ENCODE results near the gene SUSD3. TPM values are rescaled to one million over a fixed set of nuclear protein-coding genes. Genes with fewer than 3 reads are reported as not detected.

The SUSD3 gene
- total RNA-seq, 1 experiment from 2014 or later: 2.2 TPM

- Histone ChIP-seq H3K36me3 (ENCODE audit: control insufficient read depth, insufficient read depth, low read length) (no peaks in the 10 kb centered on the region; the same call in 1 of the 2 replicates), H3K9me3 (no peaks in the 10 kb centered on the region), H3K27me3 (replicated peaks; ENCODE audit: control insufficient read depth, insufficient read depth, low read length) (no peaks in the 10 kb centered on the region), H3K4me1 (no peaks in the 10 kb centered on the region), H3K4me3 (ENCODE audit: low read depth, low read length) (no peak overlapping the region)
- Mint-ChIP-seq H3K4me1 (ENCODE audit: low read depth, unreplicated experiment) (no peaks in the 10 kb centered on the region), H3K27ac (ENCODE audit: unreplicated experiment) (no peak overlapping the region), H3K4me3 (ENCODE audit: unreplicated experiment) (no peak overlapping the region), H3K36me3 (ENCODE audit: insufficient read depth, unreplicated experiment) (peaks cover 18% of the 10 kb centered on the region), H3K27me3 (ENCODE audit: insufficient read depth, unreplicated experiment) (no peaks in the 10 kb centered on the region), H3K9me3 (ENCODE audit: unreplicated experiment) (no peaks in the 10 kb centered on the region)
- POLR2A ChIA-PET: no interaction called here
- intact Hi-C loops (cut with micrococcal nuclease; ENCODE audit: unreplicated experiment): no loop called here
- peak in 1 of 2 experiments; percentile 23 for DNase-seq
- BruUV-seq (replicated peaks): no TSS peak
- TF ChIP-seq, protein P1, sequence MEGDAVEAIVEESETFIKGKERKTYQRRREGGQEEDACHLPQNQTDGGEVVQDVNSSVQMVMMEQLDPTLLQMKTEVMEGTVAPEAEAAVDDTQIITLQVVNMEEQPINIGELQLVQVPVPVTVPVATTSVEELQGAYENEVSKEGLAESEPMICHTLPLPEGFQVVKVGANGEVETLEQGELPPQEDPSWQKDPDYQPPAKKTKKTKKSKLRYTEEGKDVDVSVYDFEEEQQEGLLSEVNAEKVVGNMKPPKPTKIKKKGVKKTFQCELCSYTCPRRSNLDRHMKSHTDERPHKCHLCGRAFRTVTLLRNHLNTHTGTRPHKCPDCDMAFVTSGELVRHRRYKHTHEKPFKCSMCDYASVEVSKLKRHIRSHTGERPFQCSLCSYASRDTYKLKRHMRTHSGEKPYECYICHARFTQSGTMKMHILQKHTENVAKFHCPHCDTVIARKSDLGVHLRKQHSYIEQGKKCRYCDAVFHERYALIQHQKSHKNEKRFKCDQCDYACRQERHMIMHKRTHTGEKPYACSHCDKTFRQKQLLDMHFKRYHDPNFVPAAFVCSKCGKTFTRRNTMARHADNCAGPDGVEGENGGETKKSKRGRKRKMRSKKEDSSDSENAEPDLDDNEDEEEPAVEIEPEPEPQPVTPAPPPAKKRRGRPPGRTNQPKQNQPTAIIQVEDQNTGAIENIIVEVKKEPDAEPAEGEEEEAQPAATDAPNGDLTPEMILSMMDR (IDR thresholded peaks at IDR 0.05; ENCODE audit: insufficient read depth in 1 of 2, low read depth in 1 of 2, low read length in 1 of 2, severe bottlenecking in 1 of 2, unreplicated experiment in 1 of 2): no peak
- CTCF ChIA-PET: interaction anchor here (0.5 to 0.6 kb wide), 2 partner anchors 11 to 388 kb away, joined by 3 to 4 read pairs; no protein-coding TSS in a partner anchor
These were observed 62.4 kb downstream of the SUSD3 start for GRCh38 chr9:93120846-93121315.

DNA sequence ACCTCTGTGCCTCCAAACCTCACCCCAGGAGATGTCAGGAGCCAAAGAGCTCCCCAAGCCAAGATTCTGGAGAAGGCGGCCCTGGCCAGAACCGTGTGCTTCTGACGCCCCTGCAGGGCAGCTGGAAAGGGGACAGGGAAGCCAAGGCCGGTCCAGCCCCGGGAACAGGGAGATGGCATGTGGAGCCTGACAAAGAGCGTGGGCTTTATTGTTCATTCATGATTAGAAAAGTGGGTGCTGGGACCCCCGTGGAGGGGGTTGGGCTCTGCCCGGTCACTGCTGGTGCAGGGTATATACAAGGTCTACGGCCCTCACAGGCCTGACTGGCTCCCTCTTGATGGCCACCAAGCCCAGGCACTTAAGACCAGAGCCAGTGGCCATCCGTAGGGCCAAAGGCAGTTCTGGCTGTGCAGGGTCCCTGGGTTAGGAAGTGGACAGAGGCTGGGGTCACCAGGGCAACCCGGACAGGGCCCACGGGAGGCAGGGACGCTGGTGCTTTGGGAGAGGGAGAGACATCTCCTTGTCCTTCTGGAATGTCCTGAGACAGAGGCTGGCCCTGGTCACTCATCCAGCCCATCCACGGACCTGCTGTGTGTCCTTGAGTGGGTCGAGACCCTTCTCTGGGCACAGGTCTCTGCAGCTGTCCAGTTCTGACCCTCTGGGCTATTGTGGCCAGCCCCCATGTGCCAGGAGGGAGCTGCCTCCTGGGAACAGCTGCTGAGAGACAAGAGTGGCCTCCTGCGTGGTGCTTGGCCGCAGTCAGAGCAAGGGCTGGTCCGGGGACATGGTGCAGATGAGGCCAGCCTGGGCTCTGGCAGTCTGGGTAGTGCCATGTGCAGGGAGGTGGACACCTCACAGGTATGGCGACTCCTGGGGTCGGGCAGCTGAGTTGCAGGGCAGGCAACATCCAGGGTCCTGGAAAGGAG, 63.1 kb downstream of the SUSD3 start:
- DNase-seq: peak in 1 of 2 experiments; percentile 7
- Mint-ChIP-seq H3K36me3 (ENCODE audit: insufficient read depth, unreplicated experiment) (peaks cover 18% of the 10 kb centered on the region), H3K27me3 (ENCODE audit: insufficient read depth, unreplicated experiment) (no peaks in the 10 kb centered on the region), H3K4me3 (ENCODE audit: unreplicated experiment) (no peak overlapping the region), H3K4me1 (ENCODE audit: low read depth, unreplicated experiment) (no peaks in the 10 kb centered on the region), H3K27ac (ENCODE audit: unreplicated experiment) (no peak overlapping the region), H3K9me3 (ENCODE audit: unreplicated experiment) (no peaks in the 10 kb centered on the region)
- CTCF ChIA-PET: interaction anchor here (0.9 kb wide), 1 partner anchor 32 kb away, joined by 3 read pairs; no protein-coding TSS in a partner anchor
- H3K27me3 ChIP-seq (replicated peaks; ENCODE audit: control insufficient read depth, insufficient read depth, low read length): no peaks in the 10 kb centered on the region
- no peaks in the 10 kb centered on the region for H3K9me3 ChIP-seq
- intact Hi-C loops (cut with micrococcal nuclease; ENCODE audit: unreplicated experiment): no loop called here
- no peak overlapping the region for H3K4me3 ChIP-seq (ENCODE audit: low read depth, low read length)
- no peaks in the 10 kb centered on the region; the same call in 1 of the 2 replicates for H3K36me3 ChIP-seq (ENCODE audit: control insufficient read depth, insufficient read depth, low read length)
- no peaks in the 10 kb centered on the region for H3K4me1 ChIP-seq
- POLR2A ChIA-PET: no interaction called here
- TSS peak; percentile 39 for BruUV-seq (replicated peaks)
- TF ChIP-seq, protein P1 (IDR thresholded peaks at IDR 0.05; ENCODE audit: insufficient read depth in 1 of 2, low read depth in 1 of 2, low read length in 1 of 2, severe bottlenecking in 1 of 2, unreplicated experiment in 1 of 2): no peak

- no TSS peak for BruUV-seq (replicated peaks)
- Mint-ChIP-seq H3K27ac (ENCODE audit: unreplicated experiment) (no peak overlapping the region), H3K4me1 (ENCODE audit: low read depth, unreplicated experiment) (no peaks in the 10 kb centered on the region), H3K4me3 (ENCODE audit: unreplicated experiment) (no peak overlapping the region), H3K27me3 (ENCODE audit: insufficient read depth, unreplicated experiment) (no peaks in the 10 kb centered on the region), H3K36me3 (ENCODE audit: insufficient read depth, unreplicated experiment) (peaks cover 18% of the 10 kb centered on the region), H3K9me3 (ENCODE audit: unreplicated experiment) (no peaks in the 10 kb centered on the region)
- no peak for DNase-seq
- intact Hi-C loops (cut with micrococcal nuclease; ENCODE audit: unreplicated experiment): no loop called here
- Histone ChIP-seq H3K4me3 (ENCODE audit: low read depth, low read length) (no peak overlapping the region), H3K4me1 (no peaks in the 10 kb centered on the region), H3K27me3 (replicated peaks; ENCODE audit: control insufficient read depth, insufficient read depth, low read length) (no peaks in the 10 kb centered on the region), H3K9me3 (no peaks in the 10 kb centered on the region), H3K36me3 (ENCODE audit: control insufficient read depth, insufficient read depth, low read length) (no peaks in the 10 kb centered on the region; the same call in 1 of the 2 replicates)
- ChIA-PET POLR2A (no interaction called here), CTCF (interaction anchor here (0.9 kb wide), 1 partner anchor 31 kb away, joined by 3 read pairs; no protein-coding TSS in a partner anchor)
- TF ChIP-seq, protein P1 (IDR thresholded peaks at IDR 0.05; ENCODE audit: insufficient read depth in 1 of 2, low read depth in 1 of 2, low read length in 1 of 2, severe bottlenecking in 1 of 2, unreplicated experiment in 1 of 2): no peak
These were observed 64.3 kb downstream of the SUSD3 start for GRCh38 chr9:93122721-93123221.
